D721Med (cell line): ENCODE measurements around the gene FBXL14.
"Not testable (repeated sequence)": the region's sequence is repeated elsewhere in the genome, so short reads cannot be mapped to it uniquely, and the experiment has no call there.

Experiments used
- DNase-seq: peaks from one replicate; pipeline ENCODE4 v3.0.0; 2011; ENCODE audit warnings: low spot score; ENCODE audit not compliant: insufficient read length
- FAIRE-seq: peaks from 2 replicates; lab custom pipeline; 2011; peaks lifted over from hg19 to GRCh38; lab: Jason Lieb, UNC
- TF ChIP-seq, protein P1 (sequence below): IDR thresholded peaks from 2 replicates; pipeline ENCODE4 v1.5.1; 2012; ENCODE audit warnings: mild to moderate bottlenecking, control low read depth; ENCODE audit not compliant: insufficient read depth; ENCODE audit errors: missing control alignments

Gene FBXL14

DNA sequence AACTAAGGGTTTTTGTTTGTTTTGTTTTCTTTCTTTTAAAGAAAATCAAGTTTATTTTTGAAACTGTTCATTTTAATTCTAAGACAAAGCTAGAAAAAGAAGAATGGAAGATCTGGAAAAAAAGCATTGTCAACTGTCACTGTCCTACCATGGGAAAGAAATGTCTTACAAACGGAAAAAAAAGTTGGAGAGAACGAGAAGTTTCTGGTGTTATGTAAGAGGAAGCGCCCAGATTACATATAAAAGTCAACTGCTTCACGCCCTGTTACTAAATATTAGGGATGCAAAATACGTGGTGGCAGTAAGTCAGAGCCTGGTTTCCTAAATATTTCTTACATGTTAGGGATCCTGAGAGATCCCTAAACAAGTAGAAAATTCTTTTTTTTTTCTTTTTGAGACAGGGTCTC lies 14.3 kb upstream of the FBXL14 start:
- DNase-seq (no peak), FAIRE-seq (no peak)
- TF ChIP-seq, protein P1, sequence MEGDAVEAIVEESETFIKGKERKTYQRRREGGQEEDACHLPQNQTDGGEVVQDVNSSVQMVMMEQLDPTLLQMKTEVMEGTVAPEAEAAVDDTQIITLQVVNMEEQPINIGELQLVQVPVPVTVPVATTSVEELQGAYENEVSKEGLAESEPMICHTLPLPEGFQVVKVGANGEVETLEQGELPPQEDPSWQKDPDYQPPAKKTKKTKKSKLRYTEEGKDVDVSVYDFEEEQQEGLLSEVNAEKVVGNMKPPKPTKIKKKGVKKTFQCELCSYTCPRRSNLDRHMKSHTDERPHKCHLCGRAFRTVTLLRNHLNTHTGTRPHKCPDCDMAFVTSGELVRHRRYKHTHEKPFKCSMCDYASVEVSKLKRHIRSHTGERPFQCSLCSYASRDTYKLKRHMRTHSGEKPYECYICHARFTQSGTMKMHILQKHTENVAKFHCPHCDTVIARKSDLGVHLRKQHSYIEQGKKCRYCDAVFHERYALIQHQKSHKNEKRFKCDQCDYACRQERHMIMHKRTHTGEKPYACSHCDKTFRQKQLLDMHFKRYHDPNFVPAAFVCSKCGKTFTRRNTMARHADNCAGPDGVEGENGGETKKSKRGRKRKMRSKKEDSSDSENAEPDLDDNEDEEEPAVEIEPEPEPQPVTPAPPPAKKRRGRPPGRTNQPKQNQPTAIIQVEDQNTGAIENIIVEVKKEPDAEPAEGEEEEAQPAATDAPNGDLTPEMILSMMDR: no peak

DNA sequence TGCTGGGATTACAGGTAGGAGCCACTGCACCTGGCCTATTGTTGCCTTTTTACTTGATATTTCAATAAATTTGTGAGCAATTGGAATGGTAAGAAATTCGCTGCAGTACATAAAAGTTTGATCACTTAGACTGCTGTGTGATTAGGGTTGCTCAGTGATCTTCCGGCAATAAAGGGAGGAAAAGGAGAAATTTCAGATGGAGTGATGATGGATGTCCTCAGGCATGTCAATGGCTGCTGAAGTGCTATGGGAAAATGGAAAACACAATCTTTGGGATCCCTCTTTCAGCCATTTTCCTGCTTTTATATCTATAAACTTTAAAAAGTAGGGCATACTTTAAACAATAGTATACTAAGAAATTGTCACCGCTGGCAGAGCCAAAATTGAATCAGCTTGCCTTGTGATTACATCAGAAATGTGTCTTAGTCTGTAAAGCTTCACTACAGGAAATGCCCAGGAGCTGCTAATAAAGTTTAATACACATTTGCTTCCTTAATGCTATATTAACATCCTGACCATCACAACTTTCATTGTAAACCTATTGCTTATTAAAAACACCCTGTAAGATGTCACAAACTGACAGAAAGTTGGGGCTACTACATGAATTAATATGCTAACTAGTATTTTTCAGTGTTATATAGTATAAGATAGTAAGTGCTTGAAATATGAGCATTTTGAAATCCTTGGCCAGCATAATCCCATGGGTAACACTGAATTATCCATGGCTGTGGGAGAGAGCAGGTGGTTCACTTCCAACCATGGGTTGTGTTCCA lies 13.7 kb upstream of the FBXL14 start:
- DNase-seq (no peak), FAIRE-seq (no peak)
- TF ChIP-seq, protein P1: no peak

DNA sequence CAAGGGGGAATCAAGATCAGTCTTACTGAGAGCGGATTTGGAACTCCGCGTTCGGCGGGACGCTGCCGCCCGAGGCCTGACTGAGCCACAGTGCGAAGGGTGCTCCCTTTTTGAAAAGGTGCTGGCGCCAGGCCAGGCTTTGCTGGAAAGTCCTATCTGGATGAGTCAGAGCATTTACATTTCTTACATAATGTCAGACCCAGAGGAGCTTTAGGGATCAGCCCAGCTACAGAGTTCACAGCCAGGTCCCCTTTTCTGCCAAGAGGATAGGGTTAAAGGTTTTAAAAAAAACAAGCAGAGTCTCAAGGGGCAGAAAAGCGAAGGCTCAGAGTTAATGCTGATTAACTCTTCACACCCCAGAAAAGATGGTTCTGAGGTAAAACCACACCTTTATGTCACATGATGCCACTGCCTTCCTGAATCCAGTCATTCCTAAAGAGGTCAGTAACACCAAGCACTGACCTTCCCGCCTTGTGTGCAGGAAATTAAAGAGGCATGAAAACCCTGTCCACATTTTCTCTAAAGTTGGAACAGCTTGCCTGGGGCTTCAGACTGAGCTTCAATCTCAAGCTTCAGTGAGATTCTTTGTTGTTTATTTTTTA lies 11.7 kb upstream of the FBXL14 start:
- TF ChIP-seq, protein P1: no peak
- FAIRE-seq (no peak), DNase-seq (no peak)

DNA sequence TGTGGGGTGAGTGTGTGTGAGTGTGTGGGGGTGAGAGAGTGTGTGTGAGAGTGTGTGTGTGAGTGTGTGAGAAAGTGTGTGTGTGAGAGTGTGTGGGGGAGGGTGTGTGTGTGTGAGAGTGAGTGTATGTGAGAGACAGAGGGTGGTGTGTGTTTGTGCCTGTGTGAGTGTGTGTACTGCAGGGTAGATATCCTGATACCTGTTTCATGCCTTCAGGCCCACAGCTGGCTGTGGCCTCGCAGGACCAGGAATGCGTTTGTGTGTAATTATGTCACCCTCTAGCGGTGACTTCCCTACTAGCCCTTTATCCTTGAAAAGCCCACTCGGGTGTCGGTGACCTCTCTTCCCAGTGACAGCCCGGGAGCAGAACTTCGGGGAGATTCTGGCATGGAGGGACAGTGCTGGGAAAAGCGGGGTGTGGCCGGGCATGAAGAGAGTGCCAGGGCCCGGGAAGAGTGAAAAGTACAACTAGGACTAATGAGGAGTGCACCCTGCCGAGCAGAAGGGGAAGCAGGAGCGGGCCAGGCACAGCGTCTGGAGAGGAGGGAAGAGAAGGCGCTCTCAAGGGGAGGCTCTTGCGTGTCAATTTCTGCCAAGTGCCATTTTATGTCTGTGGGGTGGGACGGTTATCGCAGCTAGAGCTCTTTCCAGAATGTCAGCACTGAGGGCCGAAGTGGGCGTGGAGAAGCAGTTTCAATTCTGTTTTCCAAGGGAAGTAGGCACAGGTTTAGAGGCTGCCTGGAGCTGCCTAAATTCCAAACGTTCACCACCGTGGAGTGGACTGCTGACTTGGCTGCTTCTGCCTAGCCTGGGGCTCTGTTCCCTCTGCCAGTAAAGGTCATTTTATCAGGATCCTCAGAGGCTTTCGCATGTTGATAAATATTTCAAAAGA lies 11.0 kb upstream of the FBXL14 start:
- peak; percentile 65 for DNase-seq
- peak; percentile 35 for FAIRE-seq
- TF ChIP-seq, protein P1: peak; percentile 81

DNA sequence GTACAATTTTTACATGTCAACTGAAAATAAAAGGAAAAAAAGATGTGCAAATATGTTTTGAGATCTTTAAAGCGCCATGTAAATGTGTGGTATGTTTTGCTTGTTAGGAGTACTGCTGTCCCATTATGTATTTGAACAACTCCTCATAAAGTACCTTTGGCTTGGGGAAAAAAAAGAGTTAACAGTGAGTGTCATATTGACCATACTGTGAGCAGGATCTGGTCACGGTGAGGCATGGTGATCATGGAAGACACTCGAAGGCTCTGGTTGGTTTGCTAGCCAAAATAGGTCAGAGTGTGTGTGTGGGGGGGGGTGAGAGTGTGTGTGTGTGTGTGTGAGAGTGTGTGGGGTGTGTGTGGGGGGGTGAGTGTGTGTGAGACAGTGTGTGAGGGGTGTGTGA lies 10.1 kb upstream of the FBXL14 start:
- FAIRE-seq (no peak), DNase-seq (no peak)
- TF ChIP-seq, protein P1: no peak

DNA sequence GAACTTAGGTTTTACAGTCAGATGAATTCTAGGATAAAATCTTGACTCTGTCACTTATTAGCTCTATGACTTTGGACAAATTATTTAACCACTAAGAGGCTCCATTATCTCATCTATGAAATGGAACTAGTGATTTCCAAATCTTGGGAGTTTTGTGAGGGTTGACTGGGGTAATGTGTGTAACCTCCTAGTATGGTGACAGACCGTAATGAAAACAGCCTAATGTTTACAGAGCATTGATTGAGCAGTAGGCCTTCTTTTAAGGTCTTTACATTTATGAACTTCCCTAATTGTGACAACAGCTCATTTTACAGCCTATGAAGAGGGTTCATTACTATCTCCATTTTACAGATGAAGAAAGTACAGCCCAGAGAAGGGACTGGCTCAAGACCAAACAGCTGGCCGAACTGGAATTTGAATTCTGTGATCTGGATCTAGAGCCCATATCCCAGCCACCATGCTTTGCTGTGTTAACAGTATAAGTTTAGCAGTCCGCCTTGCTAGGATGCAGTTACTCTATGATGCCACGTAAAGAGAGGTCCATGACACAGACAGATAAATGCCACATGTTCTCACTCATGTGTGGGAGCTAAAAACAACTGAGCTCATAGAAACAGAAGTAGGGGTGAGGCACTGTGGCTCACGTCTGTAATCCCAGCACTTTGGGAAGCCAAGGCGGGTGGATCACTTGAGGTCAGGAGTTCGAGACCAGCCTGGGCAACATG lies 9.1 kb upstream of the FBXL14 start:
- TF ChIP-seq, protein P1: no peak
- no peak for FAIRE-seq
- DNase-seq: no peak

DNA sequence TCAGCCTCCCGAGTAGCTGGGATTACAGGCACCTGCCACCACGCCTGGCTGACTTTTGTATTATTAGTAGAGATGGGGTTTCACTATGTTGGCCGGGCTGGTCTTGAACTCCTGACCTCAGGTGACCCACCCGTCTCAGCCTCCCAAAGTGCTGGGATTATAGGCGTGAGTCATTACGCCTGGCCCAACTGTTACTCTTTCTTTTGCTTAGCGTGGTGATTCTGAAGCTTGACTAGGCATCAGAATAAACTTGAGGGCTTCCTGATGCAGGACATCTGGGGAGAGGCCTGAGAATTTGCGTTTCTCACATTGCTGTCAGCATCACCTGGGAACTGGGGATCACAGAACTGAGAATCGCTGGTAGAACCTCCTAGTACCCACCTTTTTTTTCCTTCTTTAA lies 8.3 kb upstream of the FBXL14 start:
- not testable (repeated sequence) for FAIRE-seq, DNase-seq
